ACC112 (cell line): Measurements from ENCODE around the gene ADCK2.
A peak's percentile ranks its signal among the peaks of the same experiment; 100 is the strongest.

Experiments
- H2AFZ ChIP-seq: fragments of 200-600 bp; sonication (generic); one replicate; pipeline ENCODE4 v1.6.0; 2017; ENCODE audit warnings: antibody characterized with exemption, low read length; ENCODE audit not compliant: unreplicated experiment
- H3K27ac ChIP-seq: fragments of 200-600 bp; sonication (generic); 2 replicates; pipeline ENCODE4 v1.5.1; 2014; ENCODE audit warnings: low read depth, mild to moderate bottlenecking, antibody characterized with exemption, low read length, moderate library complexity
- H3K27me3 ChIP-seq: fragments of 200-600 bp; sonication (generic); 2 replicates; pipeline ENCODE4 v1.6.1; 2014; ENCODE audit warnings: mild to moderate bottlenecking, antibody characterized with exemption, low read length, moderate library complexity, mixed read lengths; ENCODE audit not compliant: insufficient read depth
- H3K36me3 ChIP-seq: fragments of 200-600 bp; sonication (generic); 2 replicates; pipeline ENCODE4 v1.6.1; 2016; ENCODE audit warnings: mild to moderate bottlenecking, antibody characterized with exemption, low read length, moderate library complexity, mixed read lengths; ENCODE audit not compliant: insufficient read depth
- H3K4me1 ChIP-seq: fragments of 200-600 bp; sonication (generic); one replicate; pipeline ENCODE4 v1.6.1; 2016; ENCODE audit warnings: low read length, mixed read lengths; ENCODE audit not compliant: insufficient read depth, unreplicated experiment, control insufficient read depth
- H3K4me3 ChIP-seq: fragments of 200-600 bp; sonication (generic); 2 replicates; pipeline ENCODE4 v1.5.1; 2014; ENCODE audit warnings: mild to moderate bottlenecking, low read depth, low read length
- H3K79me2 ChIP-seq: fragments of 200-600 bp; sonication (generic); one replicate; pipeline ENCODE4 v1.6.0; 2016; ENCODE audit warnings: low read length; ENCODE audit not compliant: control insufficient read depth, unreplicated experiment, insufficient read depth

ADCK2 gene

DNA sequence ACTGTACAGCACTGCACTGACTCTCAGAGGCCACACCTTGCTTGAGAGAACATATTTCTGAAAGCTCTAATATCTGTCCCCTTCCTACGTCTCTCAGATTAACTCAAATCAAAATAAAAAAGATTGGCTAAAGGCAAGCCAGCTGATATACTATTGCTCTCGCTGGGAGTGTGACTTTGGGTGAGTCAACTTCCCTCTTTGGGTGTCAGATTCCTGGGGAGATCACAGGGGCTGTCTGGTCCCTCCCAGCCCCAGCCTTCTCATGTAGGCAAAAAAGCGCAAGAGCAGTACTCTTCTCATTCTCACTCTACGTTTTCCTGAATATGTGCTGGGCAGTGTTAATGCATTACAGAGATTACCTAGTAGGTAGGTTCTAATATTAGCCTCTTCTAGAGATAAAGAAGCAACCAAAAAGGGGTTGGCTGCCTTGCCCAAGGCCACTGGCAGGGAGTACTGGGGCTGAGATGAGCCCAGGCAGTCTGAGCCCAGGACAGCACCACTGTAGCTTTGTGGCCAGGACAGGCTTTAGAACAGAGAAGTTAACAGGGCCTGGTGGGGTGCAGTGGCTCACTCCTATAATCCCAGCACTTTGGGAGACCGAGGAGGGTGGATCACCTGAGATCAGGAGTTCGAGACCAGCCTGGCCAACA is 23.1 kb upstream of the ADCK2 start:
- H3K27ac ChIP-seq: no peak overlapping the region
- H3K4me1 ChIP-seq: peaks cover 6% of the 10 kb centered on the region
- no peaks in the 10 kb centered on the region for H3K79me2 ChIP-seq
- no peak overlapping the region for H3K4me3 ChIP-seq
- no peaks in the 10 kb centered on the region for H3K36me3 ChIP-seq
- H3K27me3 ChIP-seq: no peaks in the 10 kb centered on the region
- H2AFZ ChIP-seq: no peak overlapping the region

DNA sequence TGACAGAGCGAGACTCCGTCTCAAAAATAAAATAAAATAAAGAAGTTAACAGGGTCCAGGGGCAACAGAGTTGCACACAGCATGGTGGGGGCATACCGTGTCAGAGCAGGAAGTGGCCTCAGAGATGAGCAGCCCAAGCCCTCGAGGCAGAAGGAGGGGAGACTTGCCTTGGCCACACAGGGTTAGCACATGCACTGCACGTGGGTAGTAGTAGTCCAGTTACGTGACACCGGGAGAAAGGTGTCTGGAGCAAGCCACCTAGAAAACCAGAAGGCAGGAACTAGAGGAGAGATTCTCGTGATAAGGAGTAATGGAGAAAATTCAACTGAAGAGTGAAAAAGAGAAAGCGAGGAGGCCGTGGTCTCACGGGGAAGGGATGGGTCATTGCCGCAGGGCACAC is 22.4 kb upstream of the ADCK2 start:
- Histone ChIP-seq H3K27ac (no peak overlapping the region), H3K27me3 (no peaks in the 10 kb centered on the region), H2AFZ (no peak overlapping the region), H3K79me2 (no peaks in the 10 kb centered on the region), H3K36me3 (no peaks in the 10 kb centered on the region), H3K4me3 (no peak overlapping the region), H3K4me1 (peaks cover 6% of the 10 kb centered on the region)

DNA sequence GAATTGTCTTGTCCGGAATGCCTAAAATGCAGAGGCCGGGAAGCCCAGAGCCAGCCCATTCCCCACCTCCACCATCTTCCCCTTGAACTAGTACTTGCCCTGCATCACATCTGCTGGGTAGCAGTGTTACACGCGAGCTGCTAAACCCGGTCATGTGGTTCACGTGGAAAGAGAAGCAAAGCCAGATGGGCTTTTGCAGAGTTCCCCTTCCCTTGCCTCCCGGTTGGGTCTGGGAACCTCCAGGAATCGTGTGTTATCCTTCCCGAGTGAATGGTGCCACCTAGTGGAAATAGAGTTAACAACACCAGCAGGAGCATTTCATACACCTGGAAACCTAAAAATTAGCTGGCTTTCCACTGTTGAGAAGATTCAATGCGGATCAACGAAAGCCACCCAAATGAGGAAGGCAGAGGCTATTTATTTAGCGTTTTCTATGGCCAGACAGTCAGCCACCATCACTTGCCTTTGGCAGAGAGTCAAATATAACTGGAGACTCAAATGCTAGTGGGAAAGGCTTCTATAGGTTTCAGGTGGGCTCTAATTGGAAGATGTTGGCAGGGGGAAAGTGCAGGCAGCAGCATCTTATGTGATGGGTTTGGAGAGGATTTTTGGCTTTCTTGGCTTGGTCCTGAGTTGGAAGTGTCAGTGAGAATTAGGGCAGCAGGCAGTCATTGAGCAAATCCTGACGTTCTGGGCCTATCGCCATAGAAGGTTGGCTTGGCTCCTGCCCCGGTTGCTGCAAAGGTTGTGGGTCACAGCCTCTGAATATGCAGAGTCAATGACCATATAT is 19.2 kb upstream of the ADCK2 start:
- H3K27me3 ChIP-seq: no peaks in the 10 kb centered on the region
- H3K36me3 ChIP-seq: no peaks in the 10 kb centered on the region
- no peak overlapping the region for H3K27ac ChIP-seq
- no peak overlapping the region for H2AFZ ChIP-seq
- H3K4me1 ChIP-seq: peaks cover 7% of the 10 kb centered on the region
- H3K4me3 ChIP-seq: no peak overlapping the region
- no peaks in the 10 kb centered on the region for H3K79me2 ChIP-seq

DNA sequence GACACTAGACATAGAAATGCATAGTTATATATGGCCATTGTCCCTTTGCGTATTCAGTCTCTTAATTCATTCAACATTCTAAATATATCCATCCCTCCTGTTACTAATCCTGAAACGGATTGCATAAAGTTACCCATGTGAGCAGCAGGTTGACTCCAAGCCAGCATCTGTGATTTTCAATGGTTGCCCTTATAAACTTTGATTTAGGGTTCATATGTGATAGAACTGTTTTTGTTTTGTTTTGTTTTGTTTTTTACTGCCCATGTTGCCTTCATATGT is 18.7 kb upstream of the ADCK2 start:
- no peak overlapping the region for H3K27ac ChIP-seq
- no peaks in the 10 kb centered on the region for H3K79me2 ChIP-seq
- no peak overlapping the region for H2AFZ ChIP-seq
- H3K36me3 ChIP-seq: no peaks in the 10 kb centered on the region
- H3K4me1 ChIP-seq: peaks cover 11% of the 10 kb centered on the region
- no peak overlapping the region for H3K4me3 ChIP-seq
- no peaks in the 10 kb centered on the region for H3K27me3 ChIP-seq

DNA sequence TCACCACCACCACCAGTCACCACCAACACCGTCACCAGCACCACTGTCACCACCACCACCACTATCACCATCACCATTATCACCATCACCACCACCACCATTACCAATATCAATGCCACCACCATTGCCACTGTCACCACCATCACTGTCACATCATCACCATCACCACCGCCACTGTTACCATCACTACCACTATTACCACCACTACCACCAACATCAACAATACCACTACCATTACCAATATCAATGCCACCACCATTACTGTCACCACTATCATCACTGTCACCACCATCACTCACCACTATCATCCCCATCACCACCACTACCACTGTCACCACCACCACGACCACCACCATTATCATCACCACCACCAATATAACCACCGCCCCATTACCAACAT is 18.1 kb upstream of the ADCK2 start:
- peaks cover 8% of the 10 kb centered on the region for H3K4me1 ChIP-seq
- no peak overlapping the region for H3K4me3 ChIP-seq
- H3K27ac ChIP-seq: no peak overlapping the region
- H3K79me2 ChIP-seq: no peaks in the 10 kb centered on the region
- no peak overlapping the region for H2AFZ ChIP-seq
- no peaks in the 10 kb centered on the region for H3K36me3 ChIP-seq
- H3K27me3 ChIP-seq: no peaks in the 10 kb centered on the region

DNA sequence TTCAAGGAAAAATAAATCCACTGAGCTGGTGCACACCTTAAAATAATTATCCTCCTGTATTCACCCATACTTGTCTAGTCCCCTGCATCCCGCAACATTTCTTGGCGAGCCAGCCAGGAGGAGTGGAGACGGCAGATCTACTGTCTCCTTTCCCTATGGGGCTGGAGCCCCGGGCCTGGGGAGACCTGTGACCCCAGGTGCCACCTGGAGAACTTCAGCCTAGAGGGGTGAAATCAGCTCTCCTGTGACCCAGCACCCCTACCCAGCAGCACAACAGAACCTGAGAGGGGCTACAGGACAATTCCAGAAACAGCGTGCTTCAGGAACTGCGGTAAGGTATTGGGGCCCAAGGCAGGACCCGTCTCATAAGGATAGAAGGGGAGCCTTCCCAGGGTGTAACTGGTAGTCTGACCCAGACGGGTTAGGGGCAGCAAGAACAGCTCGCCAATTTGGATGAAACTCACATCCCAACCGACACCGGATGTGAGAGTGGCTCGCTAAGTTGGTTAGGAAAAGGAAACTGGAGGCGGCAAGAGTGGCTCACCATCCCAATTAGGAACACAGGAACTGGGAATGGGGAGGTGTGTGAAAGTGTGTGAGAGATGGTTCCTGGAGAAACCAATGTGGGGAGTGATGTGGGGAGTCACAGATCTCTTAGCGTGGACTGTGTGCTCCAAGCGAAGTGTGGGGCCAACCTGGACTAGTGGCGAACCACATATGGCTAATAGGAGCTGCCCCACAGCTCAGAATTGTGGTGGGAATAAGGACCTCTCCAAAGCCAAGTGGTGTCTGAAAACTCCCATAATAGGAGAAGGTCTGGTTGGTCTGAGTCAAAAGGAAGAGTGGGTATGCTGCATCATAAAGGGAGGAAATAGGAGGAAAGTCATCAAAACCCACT is 17.0 kb upstream of the ADCK2 start:
- Histone ChIP-seq H2AFZ (no peak overlapping the region), H3K27ac (no peak overlapping the region), H3K4me1 (peaks cover 5% of the 10 kb centered on the region), H3K27me3 (peaks cover 4% of the 10 kb centered on the region; the same call in 1 of the 2 replicates), H3K4me3 (peak overlapping the region; percentile 71), H3K36me3 (no peaks in the 10 kb centered on the region), H3K79me2 (no peaks in the 10 kb centered on the region)

DNA sequence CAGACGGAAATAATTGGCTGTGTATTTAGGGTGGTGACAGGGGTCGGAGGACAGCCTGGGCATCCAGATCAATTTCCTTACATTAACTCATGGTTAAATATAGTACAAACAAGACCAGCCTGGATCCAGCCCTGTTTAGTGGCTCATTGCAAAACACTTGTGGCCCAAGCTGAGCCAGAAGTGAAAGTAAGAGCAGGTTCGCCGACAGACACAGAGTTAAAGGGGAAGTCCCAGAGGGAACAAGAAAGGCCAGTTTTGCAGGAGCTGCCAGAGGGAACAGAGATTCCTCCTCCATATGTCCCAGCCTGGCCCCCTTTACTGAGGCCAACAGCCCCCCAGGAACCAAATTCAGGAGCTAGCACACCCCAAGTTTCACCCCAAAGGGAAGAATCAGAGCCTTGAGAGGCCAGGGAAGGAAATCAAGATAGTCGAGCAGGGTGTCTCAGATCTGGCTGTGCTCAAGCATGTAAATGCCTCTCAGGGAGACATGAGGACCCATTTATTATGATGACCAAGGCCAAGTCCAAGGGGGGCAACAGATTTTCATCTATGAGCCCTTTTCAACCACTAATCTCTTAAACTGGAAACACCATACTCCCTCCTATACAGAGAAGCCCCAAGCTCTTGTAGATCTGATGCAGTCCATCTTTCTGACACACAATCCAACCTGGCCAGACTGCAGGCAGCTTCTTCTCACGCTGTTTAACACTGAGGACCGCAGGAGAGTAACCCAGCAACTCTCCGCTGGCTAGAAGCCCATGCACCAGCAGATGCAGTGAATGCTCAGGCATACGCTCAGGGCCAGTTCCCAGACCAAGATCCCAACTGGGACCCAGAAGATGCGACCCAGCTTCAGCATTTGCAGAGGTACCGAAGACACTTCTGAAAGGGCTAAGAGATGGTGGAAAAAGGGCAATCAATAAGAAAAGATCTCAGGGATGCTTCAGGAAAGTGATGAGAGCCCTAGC is 15.9 kb upstream of the ADCK2 start:
- Histone ChIP-seq H2AFZ (peak overlapping the region; percentile 85), H3K36me3 (no peaks in the 10 kb centered on the region), H3K79me2 (no peaks in the 10 kb centered on the region), H3K4me3 (peak overlapping the region; percentile 71), H3K27me3 (peaks cover 4% of the 10 kb centered on the region; the same call in 1 of the 2 replicates), H3K27ac (no peak overlapping the region), H3K4me1 (peaks cover 5% of the 10 kb centered on the region)

DNA sequence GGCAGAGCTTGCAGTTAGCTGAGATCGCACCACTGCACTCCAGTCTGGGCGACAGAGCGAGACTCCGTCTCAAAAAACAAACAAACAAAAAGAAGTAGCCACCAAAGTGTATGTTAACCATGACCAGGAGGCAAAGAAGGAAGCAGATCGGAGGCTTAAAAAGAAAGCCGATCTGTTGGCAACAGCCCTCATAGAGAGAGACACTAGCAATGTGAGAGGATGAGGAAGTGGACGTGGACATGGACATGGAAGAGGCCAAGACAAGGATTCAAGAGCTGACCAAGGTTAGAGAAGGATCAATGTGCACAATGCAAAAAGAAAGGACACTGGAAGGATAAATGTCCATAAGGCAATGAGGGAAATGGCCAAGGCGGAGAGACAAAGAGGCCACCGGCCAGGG is 14.9 kb upstream of the ADCK2 start:
- Histone ChIP-seq H3K27me3 (peaks cover 4% of the 10 kb centered on the region; the same call in 1 of the 2 replicates), H3K27ac (no peak overlapping the region), H3K79me2 (no peaks in the 10 kb centered on the region), H3K4me1 (peaks cover 5% of the 10 kb centered on the region), H3K4me3 (no peak overlapping the region), H2AFZ (no peak overlapping the region), H3K36me3 (no peaks in the 10 kb centered on the region)

DNA sequence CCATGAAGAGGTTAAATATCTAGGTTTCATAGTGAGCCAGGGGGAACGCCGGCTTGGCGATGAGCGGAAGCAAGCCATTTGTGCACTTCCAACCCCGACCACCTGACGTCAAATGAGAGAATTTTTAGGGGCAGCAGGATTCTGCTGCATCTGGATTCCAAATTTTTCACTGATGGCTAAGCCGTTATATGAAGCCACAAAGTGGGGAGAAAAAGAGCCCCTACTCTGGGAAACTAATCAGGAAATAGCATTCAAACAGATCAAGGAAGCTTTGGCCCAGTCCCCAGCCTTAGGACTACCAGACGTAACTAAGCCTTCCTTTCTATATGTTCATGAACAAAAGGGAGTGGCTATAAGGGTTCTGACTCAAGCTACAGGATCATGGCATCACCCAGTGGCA is 12.9 kb upstream of the ADCK2 start:
- Histone ChIP-seq H2AFZ (no peak overlapping the region), H3K36me3 (no peaks in the 10 kb centered on the region), H3K4me1 (peaks cover 5% of the 10 kb centered on the region), H3K27me3 (peaks cover 4% of the 10 kb centered on the region; the same call in 1 of the 2 replicates), H3K79me2 (no peaks in the 10 kb centered on the region), H3K4me3 (no peak overlapping the region), H3K27ac (no peak overlapping the region)

DNA sequence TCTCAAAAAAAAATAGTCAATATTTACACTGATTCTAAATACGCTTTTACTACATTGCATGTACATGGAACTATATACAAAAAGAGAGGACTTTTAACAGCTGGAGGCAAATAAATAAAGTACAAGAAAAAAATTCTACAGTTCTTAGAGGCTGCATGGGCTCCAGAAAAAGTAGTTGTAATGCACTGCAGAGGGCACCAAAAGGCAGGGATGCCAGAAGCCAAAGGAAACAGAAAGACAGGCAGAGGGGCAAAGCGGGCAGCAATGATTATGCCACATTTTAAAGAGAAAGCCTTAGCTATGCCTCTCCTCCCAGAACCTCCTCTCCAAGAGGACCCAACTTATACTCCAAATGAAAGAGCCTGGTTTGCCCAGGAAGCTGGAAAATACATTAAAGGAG is 11.6 kb upstream of the ADCK2 start:
- peaks cover 5% of the 10 kb centered on the region for H3K4me1 ChIP-seq
- no peak overlapping the region for H3K27ac ChIP-seq
- H3K4me3 ChIP-seq: no peak overlapping the region
- peaks cover 4% of the 10 kb centered on the region; the same call in 1 of the 2 replicates for H3K27me3 ChIP-seq
- H3K36me3 ChIP-seq: no peaks in the 10 kb centered on the region
- H3K79me2 ChIP-seq: no peaks in the 10 kb centered on the region
- H2AFZ ChIP-seq: no peak overlapping the region
